CD4-positive, alpha-beta T cell treated with Interferon alpha-2 for 1 hour (primary cell): ENCODE results near the gene ARHGAP26.

Source experiments
- DNase-seq, 2 donors: peaks; one replicate each; pipeline ENCODE4 v3.0.0-alpha.2; 2020 to 2022

Gene ARHGAP26

DNA sequence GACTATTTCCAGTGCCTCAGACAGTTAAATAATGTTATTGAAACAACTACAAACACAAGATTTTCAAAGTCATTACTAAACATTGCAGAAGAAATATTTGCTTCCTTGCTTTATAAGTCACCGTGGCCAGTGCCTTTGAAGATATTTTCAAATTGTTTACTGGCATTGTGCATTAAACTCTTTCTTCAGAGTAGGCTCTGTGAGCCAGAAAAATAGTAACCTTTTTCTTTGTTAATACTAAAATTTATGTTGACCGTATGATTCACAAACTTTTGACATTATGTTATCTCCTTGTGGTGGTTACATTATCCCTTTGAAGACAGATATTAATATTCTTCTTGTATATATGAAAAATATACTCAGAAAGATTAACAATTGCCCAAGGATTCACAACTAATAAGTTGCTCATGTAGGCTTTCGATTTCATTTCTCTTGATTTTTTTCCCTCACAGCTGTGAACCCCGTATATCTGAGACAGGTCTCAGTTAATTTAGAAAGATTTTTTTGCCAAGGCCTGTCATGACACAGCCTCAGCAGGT lies 493.2 kb downstream of the ARHGAP26 start:
- DNase-seq = no peak

DNA sequence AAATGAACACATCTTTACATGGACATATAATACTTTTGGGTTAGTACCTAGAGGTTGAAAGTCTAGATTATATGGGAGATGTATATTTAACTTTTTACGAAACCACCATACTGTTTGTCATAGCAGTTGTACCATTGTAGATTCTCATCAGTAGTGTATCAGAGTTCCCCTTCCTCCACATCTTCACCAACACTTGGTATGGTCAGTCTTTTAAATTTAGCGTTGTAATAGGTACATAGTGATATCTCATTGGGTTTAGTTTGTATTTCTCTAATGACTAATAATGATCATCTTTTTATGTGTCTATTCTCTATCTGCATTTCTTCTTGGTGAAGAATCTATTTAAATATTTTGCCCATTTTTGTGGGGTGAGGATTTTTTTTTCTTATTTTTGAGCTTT lies 495.8 kb downstream of the ARHGAP26 start:
- DNase-seq = no peak

DNA sequence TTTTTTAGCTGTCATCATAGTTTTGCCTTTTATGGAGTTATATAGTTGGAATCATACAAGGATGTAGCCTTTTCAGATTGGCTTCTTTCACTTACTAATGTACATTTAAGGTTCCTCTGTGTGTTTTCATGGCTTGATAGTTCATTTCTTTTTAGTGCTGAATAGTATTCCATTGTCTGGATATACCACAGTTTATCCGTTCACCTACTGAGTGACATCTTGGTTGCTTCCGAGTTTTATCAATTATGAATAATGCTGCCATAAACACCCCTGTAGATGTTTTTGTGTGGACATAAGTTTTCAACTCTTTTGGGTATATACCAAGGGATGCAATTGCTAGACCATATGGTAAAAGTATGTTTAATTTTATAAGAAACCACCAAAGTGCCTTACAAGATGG lies 497.0 kb downstream of the ARHGAP26 start:
- no peak for DNase-seq

DNA sequence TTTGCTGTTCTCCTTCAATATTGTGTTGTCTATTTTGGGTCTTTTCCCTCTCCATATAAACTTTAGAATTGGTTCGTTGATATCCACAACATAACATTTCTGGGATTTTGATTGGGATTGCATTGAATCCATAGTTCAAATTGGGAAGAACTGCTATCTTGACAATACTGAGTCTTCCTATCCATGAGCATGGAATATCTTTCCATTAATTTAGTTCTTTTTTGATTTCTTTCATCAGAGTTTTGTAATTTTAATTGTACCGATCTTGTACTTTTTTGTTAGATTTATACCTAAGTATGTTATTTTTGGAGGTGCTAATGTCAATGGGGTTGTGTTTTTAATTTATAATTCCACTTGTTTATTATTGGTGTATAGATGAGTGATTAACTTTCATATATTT lies 498.2 kb downstream of the ARHGAP26 start:
- no peak for DNase-seq

DNA sequence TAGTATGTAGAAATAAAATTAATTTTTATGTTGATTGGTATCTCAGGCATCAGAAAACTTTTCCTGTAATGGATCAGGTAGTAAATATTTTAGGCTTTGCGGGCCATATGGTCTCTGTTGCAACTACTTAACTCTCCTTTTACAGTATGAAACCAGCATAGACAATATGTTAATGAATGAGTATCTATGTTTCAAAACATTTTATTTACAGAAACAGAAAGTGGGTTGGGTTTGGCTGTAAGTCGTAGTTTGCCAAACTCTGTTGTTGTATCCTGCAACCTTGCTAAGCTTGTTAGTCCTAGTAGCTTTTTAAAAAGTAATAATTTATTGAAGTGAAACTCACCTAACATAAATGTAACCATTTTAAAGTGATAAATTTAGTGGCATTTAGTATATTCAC lies 501.3 kb downstream of the ARHGAP26 start:
- no peak for DNase-seq

DNA sequence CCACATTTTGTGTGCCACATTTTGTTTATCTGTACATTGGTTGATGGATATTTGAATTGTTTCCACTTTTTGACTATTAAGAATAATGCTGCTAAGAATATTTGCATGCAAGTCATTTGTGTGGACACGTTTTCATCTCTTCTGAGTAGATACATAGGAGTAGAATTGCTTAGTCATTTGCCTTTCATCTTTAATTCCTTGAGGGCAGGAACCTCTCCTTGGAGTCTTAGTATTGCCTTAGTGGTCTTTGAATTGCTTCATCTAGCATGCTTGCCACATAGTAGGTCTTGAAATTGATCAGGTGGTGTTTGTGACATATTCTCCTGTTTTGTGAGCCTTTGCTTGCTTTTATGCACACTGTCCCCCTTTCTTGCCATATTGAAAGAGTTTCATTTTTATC lies 504.8 kb downstream of the ARHGAP26 start:
- no peak for DNase-seq

DNA sequence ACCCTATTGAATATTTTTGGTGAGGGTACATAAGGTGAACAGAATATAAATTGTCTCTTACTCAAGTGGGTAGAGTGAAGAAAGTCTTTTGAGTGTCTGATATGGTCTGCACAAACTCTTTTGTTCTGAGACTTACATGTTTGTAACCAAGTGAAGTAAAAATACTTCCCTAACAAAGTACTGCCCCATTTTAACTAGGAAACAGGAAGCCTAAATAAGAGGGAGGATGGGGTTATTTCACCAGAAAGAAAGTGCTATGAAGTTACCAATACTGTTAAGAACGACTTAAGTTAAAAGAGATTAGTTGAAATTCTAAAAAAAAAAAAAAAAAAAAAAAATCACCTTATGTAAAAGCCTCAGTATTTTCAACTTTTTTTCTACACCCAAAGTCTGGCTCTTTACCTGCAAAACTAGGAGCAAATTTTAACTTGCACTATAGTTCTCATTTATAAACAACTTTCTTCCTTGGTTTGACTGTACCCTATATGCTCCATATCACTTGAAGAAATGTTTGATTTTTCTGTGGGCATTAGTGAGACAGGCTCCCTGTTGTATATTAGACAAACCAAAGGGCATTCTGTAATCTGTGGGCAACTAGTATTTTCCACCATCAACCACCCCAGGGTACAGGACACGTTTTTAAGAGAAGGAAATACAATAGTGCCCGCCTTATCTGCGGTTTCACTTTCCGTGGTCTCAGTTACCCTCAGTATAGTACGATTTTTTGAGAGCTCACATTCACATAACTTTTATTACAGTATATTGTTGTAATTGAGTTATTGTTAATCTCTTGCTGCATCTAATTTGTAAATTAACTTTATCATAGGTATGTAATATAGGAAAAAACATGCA lies 505.6 kb downstream of the ARHGAP26 start:
- no peak for DNase-seq

DNA sequence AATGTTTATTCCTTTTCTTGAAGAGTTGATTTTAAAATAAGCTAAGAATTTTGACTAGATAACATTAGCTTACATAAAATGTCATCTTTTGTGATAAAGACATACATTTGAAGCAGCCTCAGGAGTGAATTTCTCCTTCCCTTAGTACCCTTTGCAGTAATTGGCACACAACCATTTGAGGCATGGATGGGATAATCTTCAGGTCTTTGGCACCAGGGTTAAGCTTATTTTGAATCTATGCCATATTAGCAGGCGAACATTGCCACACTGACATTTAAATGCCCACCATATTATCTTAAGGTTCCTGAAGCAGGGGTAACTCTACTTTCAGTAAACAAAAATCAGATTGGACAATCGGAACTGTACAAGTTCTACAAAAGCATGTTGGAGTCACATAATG lies 507.4 kb downstream of the ARHGAP26 start:
- DNase-seq = no peak
